Activated CD4-positive, alpha-beta T cell treated with anti-CD3 and anti-CD28 coated beads, Interleukin-2, amount 50 U/mL, for 16 hours (primary cell): ENCODE measurements around the gene UNC5B.
"Not testable (repeated sequence)": the region's sequence is repeated elsewhere in the genome, so short reads cannot be mapped to it uniquely, and the experiment has no call there.

Source experiments
- DNase-seq: peaks from one replicate; pipeline ENCODE4 v3.0.0-alpha.2; 2020

Gene UNC5B

GRCh38 chr10:71209731-71210541 lies 2.4 kb upstream of the UNC5B start:
- DNase-seq, result no peak

GRCh38 chr10:71210542-71210871 lies 1.9 kb upstream of the UNC5B start:
- no peak for DNase-seq

- no peak for DNase-seq
These were observed 1.3 kb upstream of the UNC5B start for GRCh38 chr10:71211053-71211452.

- no peak for DNase-seq
These were observed 524 bp upstream of the UNC5B start for GRCh38 chr10:71211775-71212317.

- peak; percentile 25 for DNase-seq
These were observed 804 bp downstream of the UNC5B start for GRCh38 chr10:71213127-71213621.

GRCh38 chr10:71213761-71214440 lies 1.5 kb downstream of the UNC5B start:
- no peak for DNase-seq

- no peak for DNase-seq
These were observed 2.5 kb downstream of the UNC5B start for GRCh38 chr10:71214641-71215559.

GRCh38 chr10:71216363-71216695 lies 4.0 kb downstream of the UNC5B start:
- DNase-seq, result no peak

- DNase-seq, result no peak
These were observed 4.4 kb downstream of the UNC5B start for GRCh38 chr10:71216751-71217265.

GRCh38 chr10:71217266-71218045 lies 5.1 kb downstream of the UNC5B start:
- no peak for DNase-seq

GRCh38 chr10:71218046-71218650 lies 5.8 kb downstream of the UNC5B start:
- DNase-seq, result no peak

- DNase-seq, result no peak
These were observed 6.3 kb downstream of the UNC5B start for GRCh38 chr10:71218651-71219050.

GRCh38 chr10:71219236-71219917 lies 7.0 kb downstream of the UNC5B start:
- DNase-seq, result not testable (repeated sequence)

- DNase-seq, result no peak
These were observed 7.7 kb downstream of the UNC5B start for GRCh38 chr10:71219918-71220688.

- DNase-seq, result no peak
These were observed 8.5 kb downstream of the UNC5B start for GRCh38 chr10:71220689-71221540.

GRCh38 chr10:71221586-71222202 lies 9.3 kb downstream of the UNC5B start:
- DNase-seq, result no peak

GRCh38 chr10:71222601-71223346 lies 10.4 kb downstream of the UNC5B start:
- no peak for DNase-seq
